Astrocyte of the cerebellum (primary cell): ENCODE results near the gene LPCAT2.

Experiments used
- DNase-seq: peaks from one replicate; pipeline ENCODE4 v3.0.0-alpha.2; 2011; ENCODE audit warnings: low read depth
- H3K4me3 ChIP-seq: 2 replicates; pipeline ENCODE4 v1.5.1; 2011; ENCODE audit warnings: mild to moderate bottlenecking, low read depth, low read length, moderate library complexity
- in situ Hi-C: cut with HindIII; loops from 2 replicates; pipeline ENCODE4 v1.10.0; 2017; ENCODE audit warnings: low sequenced_read_pairs
- TF ChIP-seq, protein P1 (sequence below): IDR thresholded peaks from 2 replicates; pipeline ENCODE4 v1.5.1; 2012; ENCODE audit warnings: low read length, low read depth, moderate library complexity, mild to moderate bottlenecking; ENCODE audit errors: missing control alignments

Gene LPCAT2

DNA sequence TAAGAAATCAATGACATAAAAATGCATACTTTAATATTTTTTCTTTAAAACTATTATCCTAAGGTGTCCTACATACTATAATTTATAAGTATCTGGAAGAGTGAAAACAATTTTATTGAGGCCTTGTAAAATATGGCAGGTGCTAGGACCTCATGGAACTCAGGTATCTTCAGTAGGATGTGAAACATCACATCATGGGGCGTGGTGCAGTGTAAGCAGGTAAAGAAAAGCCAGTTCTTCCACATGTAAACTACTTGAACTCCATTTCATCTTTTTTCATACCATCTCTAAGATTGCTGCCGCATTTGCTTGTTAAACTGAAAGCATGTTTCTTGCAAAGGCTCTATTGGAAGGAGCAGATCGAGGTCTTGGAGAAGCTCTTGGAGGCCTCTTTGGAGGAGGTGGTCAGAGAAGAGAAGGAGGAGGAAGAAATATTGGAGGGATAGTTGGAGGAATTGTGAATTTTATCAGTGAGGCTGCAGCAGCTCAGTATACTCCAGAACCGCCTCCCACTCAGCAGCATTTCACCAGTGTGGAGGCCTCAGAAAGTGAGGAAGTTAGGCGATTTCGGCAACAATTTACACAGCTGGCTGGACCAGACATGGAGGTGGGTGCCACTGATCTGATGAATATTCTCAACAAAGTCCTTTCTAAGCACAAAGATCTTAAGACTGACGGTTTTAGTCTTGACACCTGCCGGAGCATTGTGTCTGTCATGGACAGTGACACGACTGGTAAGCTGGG, 57.7 kb downstream of the LPCAT2 start, which contains the start of gene CAPNS2:
CAPNS2 (plus strand) TSS at position 253 of the 744 bp plus-strand sequence; CDS start at position 326, 73 bp downstream.
- DNase-seq: no peak
- TF ChIP-seq, protein P1, sequence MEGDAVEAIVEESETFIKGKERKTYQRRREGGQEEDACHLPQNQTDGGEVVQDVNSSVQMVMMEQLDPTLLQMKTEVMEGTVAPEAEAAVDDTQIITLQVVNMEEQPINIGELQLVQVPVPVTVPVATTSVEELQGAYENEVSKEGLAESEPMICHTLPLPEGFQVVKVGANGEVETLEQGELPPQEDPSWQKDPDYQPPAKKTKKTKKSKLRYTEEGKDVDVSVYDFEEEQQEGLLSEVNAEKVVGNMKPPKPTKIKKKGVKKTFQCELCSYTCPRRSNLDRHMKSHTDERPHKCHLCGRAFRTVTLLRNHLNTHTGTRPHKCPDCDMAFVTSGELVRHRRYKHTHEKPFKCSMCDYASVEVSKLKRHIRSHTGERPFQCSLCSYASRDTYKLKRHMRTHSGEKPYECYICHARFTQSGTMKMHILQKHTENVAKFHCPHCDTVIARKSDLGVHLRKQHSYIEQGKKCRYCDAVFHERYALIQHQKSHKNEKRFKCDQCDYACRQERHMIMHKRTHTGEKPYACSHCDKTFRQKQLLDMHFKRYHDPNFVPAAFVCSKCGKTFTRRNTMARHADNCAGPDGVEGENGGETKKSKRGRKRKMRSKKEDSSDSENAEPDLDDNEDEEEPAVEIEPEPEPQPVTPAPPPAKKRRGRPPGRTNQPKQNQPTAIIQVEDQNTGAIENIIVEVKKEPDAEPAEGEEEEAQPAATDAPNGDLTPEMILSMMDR: no peak
- H3K4me3 ChIP-seq: no peak within 1 kb of the TSS
- in situ Hi-C loops: no loop called here

DNA sequence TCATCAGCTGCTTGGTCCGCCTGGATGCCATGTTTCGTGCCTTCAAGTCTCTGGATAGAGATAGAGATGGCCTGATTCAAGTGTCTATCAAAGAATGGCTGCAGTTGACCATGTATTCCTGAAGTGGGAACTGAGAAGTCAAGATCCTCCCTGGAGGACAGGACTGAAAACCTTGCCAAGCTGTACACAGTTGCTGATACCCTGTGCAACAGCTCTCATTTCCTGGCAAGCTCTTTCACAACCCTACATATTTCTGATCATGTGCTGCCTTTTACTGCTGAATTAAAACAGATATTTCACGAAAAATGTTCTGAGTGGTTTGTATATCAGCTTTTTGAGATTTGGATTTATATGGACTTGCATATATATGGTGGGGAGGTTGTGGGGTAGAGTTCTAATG, 58.5 kb downstream of the LPCAT2 start:
- in situ Hi-C loops: no loop called here
- TF ChIP-seq, protein P1: no peak
- H3K4me3 ChIP-seq: no peak overlapping the region
- DNase-seq: no peak

DNA sequence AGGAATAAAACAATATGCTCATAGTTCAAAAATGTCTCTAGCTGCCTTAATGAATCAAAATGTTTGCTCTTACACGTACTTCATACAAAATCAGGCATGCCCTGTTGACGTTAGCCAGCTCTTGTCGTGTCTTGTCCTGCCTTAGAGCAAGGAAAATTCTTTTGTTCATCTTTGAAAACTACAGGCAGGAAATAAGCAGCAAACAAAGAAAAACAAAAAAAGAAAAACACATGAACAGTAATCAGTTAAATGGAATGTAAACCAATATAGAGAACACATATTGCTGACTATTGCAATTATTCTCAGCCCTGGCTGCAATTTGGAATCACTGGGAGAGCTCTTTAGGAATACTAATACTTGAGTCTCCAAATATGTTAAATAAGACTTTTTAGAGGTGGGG, 59.3 kb downstream of the LPCAT2 start:
- DNase-seq: no peak
- H3K4me3 ChIP-seq: no peak overlapping the region
- in situ Hi-C loops: no loop called here
- TF ChIP-seq, protein P1: no peak

DNA sequence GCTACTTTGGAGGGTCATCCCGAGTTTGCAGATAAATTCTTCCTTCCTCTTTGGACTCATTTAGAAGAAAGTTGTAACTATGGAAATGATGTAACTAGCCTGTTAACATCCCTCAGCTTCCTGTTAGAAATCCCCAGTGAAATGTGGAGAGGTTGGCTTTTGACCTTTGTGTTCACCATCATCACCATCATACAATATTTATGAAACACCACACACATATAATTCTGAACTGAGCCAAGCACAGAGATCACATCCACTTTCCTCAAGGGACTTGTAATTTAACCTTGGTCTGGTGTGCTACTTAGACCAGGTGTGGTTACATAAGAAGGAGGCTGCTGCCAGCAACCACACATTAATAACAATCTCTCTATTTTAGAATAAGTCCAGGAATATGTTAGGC, 60.2 kb downstream of the LPCAT2 start:
- in situ Hi-C loops: no loop called here
- peak; percentile 64 for DNase-seq
- H3K4me3 ChIP-seq: no peak overlapping the region

DNA sequence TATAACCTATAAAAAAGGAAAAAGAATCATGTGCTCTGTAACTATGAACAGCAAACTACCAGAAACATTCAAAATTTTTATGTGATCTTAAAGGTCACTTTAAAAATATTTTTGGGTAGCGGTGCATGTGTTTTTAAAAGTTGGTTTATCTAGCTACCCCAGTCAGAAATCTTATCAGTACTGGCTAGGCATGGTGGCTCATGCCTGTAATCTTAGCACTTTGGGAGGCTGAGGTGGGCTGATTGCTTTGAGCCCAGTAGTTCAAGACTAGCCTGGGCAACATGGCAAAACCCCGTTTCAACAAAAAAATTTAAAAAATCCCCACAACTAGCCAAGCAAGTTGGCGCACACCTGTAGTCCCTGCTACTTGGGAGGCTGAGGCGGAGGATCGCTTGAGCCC, 61.3 kb downstream of the LPCAT2 start:
- DNase-seq: no peak
- TF ChIP-seq, protein P1: no peak
- in situ Hi-C loops: no loop called here
- H3K4me3 ChIP-seq: no peak overlapping the region

More for the DNA sequence above, 60.2 kb downstream of the LPCAT2 start:
- TF ChIP-seq, protein P1: no peak

DNA sequence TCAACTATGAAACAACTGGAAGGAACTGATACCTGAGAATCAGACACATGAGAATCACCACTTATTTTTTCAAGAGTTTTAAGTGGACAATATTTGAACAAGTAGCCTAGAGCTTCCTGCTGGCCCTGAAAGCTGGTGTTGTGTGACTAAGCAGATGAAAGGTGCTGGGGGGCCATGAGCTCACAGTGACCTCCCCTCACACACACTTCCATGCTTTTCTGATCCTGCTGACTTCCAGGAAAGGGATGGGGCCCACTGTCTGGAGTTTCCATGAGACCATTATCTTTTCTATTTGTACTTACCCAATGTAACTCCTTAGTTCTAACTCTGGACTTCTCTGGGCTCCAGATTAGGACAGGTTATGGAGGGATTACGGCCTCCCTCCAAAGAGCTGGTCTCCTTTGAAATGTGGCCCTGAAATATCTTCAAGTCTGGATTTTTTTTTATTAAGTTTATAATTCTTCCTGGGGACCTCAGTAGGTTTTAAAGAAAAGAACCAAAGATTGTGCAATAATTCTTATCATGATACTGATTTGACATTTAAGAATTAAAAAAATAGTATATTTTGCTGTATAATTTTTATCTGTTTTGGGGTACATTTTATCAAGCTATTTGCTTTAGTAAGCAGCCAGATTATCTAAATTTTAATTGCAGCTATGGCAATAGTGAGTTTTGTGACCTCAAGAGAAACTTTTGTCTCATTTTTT, 62.5 kb downstream of the LPCAT2 start:
- in situ Hi-C loops: no loop called here
- H3K4me3 ChIP-seq: no peak overlapping the region
- no peak for DNase-seq
- TF ChIP-seq, protein P1: no peak
